Testis (tissue), 2 donors: ENCODE measurements around the gene CORT.

Experiments
- CTCF ChIP-seq, 3 experiments: fragments of 450-650 bp in 2 of 3; fragments of 200-600 bp in 1 of 3; sonication (generic) in 1 of 3; IDR thresholded peaks; one replicate each; pipeline ENCODE4 v1.5.1; 2016 to 2019; ENCODE audit warnings: antibody characterized with exemption in 3 of 3, mild to moderate bottlenecking in 2 of 3, moderate library complexity in 1 of 3
- POLR2A ChIP-seq: fragments of 450-650 bp; IDR thresholded peaks from one replicate; pipeline ENCODE4 v1.6.1; 2017; ENCODE audit warnings: antibody characterized with exemption, mild to moderate bottlenecking, moderate library complexity

- peak; percentile 81 to 96 (median 88) for TF ChIP-seq CTCF (IDR thresholded peaks at IDR 0.05)
- TF ChIP-seq POLR2A: no peak
These were observed 45.1 kb downstream of the CORT start for GRCh38 chr1:10494754-10495474.
